Activated CD8-positive, alpha-beta T cell treated with anti-CD3 and anti-CD28 coated beads for 36 hours (primary cell): ENCODE data around the gene CEND1. TPM values are rescaled to one million over a fixed set of nuclear protein-coding genes. Genes with fewer than 3 reads are reported as not detected.
A peak's percentile ranks its signal among the peaks of the same experiment; 100 is the strongest.

Experiments used
- ATAC-seq: fragments of 200-7000 bp; cut with Tn5 transposase; one replicate; pipeline ENCODE4 v1.10.0; 2021; ENCODE audit warnings: mild to moderate bottlenecking, moderate library complexity
- CTCF ChIA-PET: fragments of 350-600 bp; sonication (Branson Sonifier 250); formaldehyde crosslinking; loops from one replicate; lab custom pipeline; 2021; ENCODE audit warnings: antibody characterized with exemption; lab: Charles Lee
- POLR2A ChIA-PET: fragments of 350-600 bp; sonication (Branson Sonifier 250); formaldehyde crosslinking; loops from one replicate; lab custom pipeline; 2021; ENCODE audit warnings: antibody characterized with exemption; lab: Charles Lee
- DNase-seq: peaks from one replicate; pipeline ENCODE4 v3.0.0-alpha.2; 2020
- H3K27ac Mint-ChIP-seq: one replicate; pipeline ENCODE4 v1.8.0; 2021; ENCODE audit warnings: mild to moderate bottlenecking, mixed read lengths
- H3K27me3 Mint-ChIP-seq: one replicate; pipeline ENCODE4 v1.8.0; 2021; ENCODE audit warnings: mixed read lengths
- H3K36me3 Mint-ChIP-seq: one replicate; pipeline ENCODE4 v1.8.0; 2021; ENCODE audit warnings: low read depth, mixed read lengths
- H3K4me1 Mint-ChIP-seq: one replicate; pipeline ENCODE4 v1.8.0; 2021; ENCODE audit warnings: low read depth, mixed read lengths
- H3K4me3 Mint-ChIP-seq: one replicate; pipeline ENCODE4 v1.8.0; 2021; ENCODE audit warnings: mild to moderate bottlenecking, moderate library complexity, mixed read lengths
- H3K9me3 Mint-ChIP-seq: one replicate; pipeline ENCODE4 v1.8.0; 2021; ENCODE audit warnings: mixed read lengths
- CTCF ChIP-seq: fragments of 200-600 bp; IDR thresholded peaks from one replicate; pipeline ENCODE4 v1.8.0; 2022; ENCODE audit warnings: antibody characterized with exemption, mild to moderate bottlenecking
- intact Hi-C: fragments of 100-400 bp; cut with micrococcal nuclease; formaldehyde crosslinking; loops from one replicate; pipeline ENCODE4 v1.10.0; 2022
- total RNA-seq, 2 experiments: library from RNA; stranded (reverse); gene quantifications; one replicate each; pipeline ENCODE4 v1.2.3, GENCODE V29; 2021

The CEND1 gene
- total RNA-seq, 2 experiments from 2014 or later = 0.20 to 0.25 TPM

- Mint-ChIP-seq H3K27me3 (no peaks in the 10 kb centered on the region), H3K4me3 (no peak overlapping the region)
Observed at GRCh38 chr11:801097-801780, 11.3 kb upstream of the CEND1 start.

GRCh38 chr11:800473-800872, 10.6 kb upstream of the CEND1 start:
- no peak for ATAC-seq
- no peak overlapping the region for H3K27ac Mint-ChIP-seq
- no peaks in the 10 kb centered on the region for H3K9me3 Mint-ChIP-seq
- no peak for TF ChIP-seq CTCF
- intact Hi-C loops = no loop called here
- ChIA-PET POLR2A (interaction anchor here (0.7 to 1.8 kb wide), 4 partner anchors 8 to 20 kb away, joined by 3 to 9 read pairs (median 4); no protein-coding TSS in a partner anchor), CTCF (no interaction called here)
- H3K27me3 Mint-ChIP-seq = no peaks in the 10 kb centered on the region
- peaks cover 2% of the 10 kb centered on the region for H3K36me3 Mint-ChIP-seq
- H3K4me1 Mint-ChIP-seq = peaks cover 8% of the 10 kb centered on the region
- DNase-seq = no peak
- no peak overlapping the region for H3K4me3 Mint-ChIP-seq

More at GRCh38 chr11:801097-801780, 11.3 kb upstream of the CEND1 start:
- Mint-ChIP-seq H3K9me3 (no peaks in the 10 kb centered on the region), H3K4me1 (peaks cover 6% of the 10 kb centered on the region), H3K27ac (no peak overlapping the region), H3K36me3 (peaks cover 2% of the 10 kb centered on the region)
- DNase-seq (no peak), ATAC-seq (no peak)
- ChIA-PET POLR2A (interaction anchor here (0.7 to 3.5 kb wide), 4 partner anchors 11 to 37 kb away, joined by 3 to 22 read pairs (median 4); no protein-coding TSS in a partner anchor), CTCF (no interaction called here)
- no peak for TF ChIP-seq CTCF
- intact Hi-C loops = no loop called here

- ChIA-PET POLR2A (interaction anchor here (0.7 to 1.8 kb wide), 6 partner anchors 8 to 14 kb away, joined by 3 to 9 read pairs (median 4); partner anchors contain the start of gene RPLP2), CTCF (no interaction called here)
- DNase-seq = no peak
- intact Hi-C loops = no loop called here
- Mint-ChIP-seq H3K27me3 (no peaks in the 10 kb centered on the region), H3K4me1 (peaks cover 12% of the 10 kb centered on the region), H3K27ac (no peak overlapping the region), H3K36me3 (peaks cover 2% of the 10 kb centered on the region), H3K4me3 (no peak overlapping the region), H3K9me3 (no peaks in the 10 kb centered on the region)
- ATAC-seq = no peak
- TF ChIP-seq CTCF = no peak
Observed at GRCh38 chr11:799641-800316, 9.9 kb upstream of the CEND1 start.

GRCh38 chr11:798093-798713, 8.3 kb upstream of the CEND1 start, which contains the start of gene SLC25A22:
Gene SLC25A22 (minus strand): TSS chr11:798281. CDS start chr11:795006, 3,275 bp downstream.
- Mint-ChIP-seq H3K4me3 (peak within 1 kb of the TSS; percentile 77), H3K4me1 (peaks cover 14% of the 10 kb centered on the region), H3K9me3 (no peaks in the 10 kb centered on the region), H3K27ac (peak within 1 kb of the TSS; percentile 80), H3K27me3 (no peaks in the 10 kb centered on the region), H3K36me3 (peaks cover 9% of the 10 kb centered on the region)
- intact Hi-C loops = no loop called here
- ChIA-PET CTCF (interaction anchor here (2.3 kb wide), 1 partner anchor 11 kb away, joined by 7 read pairs; the partner anchor contains the start of gene RPLP2), POLR2A (interaction anchor here (0.7 to 1.5 kb wide), 4 partner anchors 12 to 23 kb away, joined by 4 to 8 read pairs (median 4); partner anchors contain the start of gene RPLP2)
- DNase-seq (peak; percentile 87), ATAC-seq (peak; percentile 64)
- TF ChIP-seq CTCF = peak; percentile 89
